Naive thymus-derived CD4-positive, alpha-beta T cell (primary cell): ENCODE data around the gene CCBE1. TPM values are rescaled to one million over a fixed set of nuclear protein-coding genes. Genes with fewer than 3 reads are reported as not detected.
"Not testable (repeated sequence)": the region's sequence is repeated elsewhere in the genome, so short reads cannot be mapped to it uniquely, and the experiment has no call there.

Experiments used
- ATAC-seq: fragments of 150-1000 bp; cut with Tn5 transposase; 2 replicates; pipeline ENCODE4 v1.10.0; 2021; ENCODE audit warnings: mild to moderate bottlenecking, moderate library complexity
- CTCF ChIA-PET: fragments of 350-600 bp; sonication (Branson Sonifier 250); formaldehyde crosslinking; loops from one replicate; lab custom pipeline; 2021; ENCODE audit warnings: antibody characterized with exemption; lab: Charles Lee
- POLR2A ChIA-PET: fragments of 350-600 bp; sonication (Branson Sonifier 250); formaldehyde crosslinking; loops from one replicate; lab custom pipeline; 2021; ENCODE audit warnings: antibody characterized with exemption, inconsistent platforms; lab: Charles Lee
- DNase-seq, 9 donors: peaks; one replicate each; pipeline versions ENCODE4 v3.0.0 to v3.0.0-alpha.2; 2020 to 2022; ENCODE audit warnings: mixed read lengths in 1 of 9
- H3K27ac ChIP-seq: one replicate; pipeline ENCODE4 v1.7.0; 2013; ENCODE audit warnings: mild to moderate bottlenecking, low read depth, low read length, moderate library complexity
- H3K27me3 ChIP-seq, 2 donors: one replicate each; pipeline ENCODE4 v1.7.0; 2013; ENCODE audit warnings: low read length in 2 of 2, mild to moderate bottlenecking in 2 of 2, moderate library complexity in 2 of 2; ENCODE audit not compliant: control insufficient read depth in 2 of 2, insufficient read depth in 2 of 2
- H3K36me3 ChIP-seq, 3 experiments: 1 replicate in 2 of 3; 2 replicates in 1 of 3; pipeline ENCODE4 v1.7.0; 2013; ENCODE audit warnings: low read length in 3 of 3, mild to moderate bottlenecking in 3 of 3, moderate library complexity in 1 of 3; ENCODE audit not compliant: insufficient read depth in 3 of 3, control insufficient read depth in 2 of 3
- H3K4me1 ChIP-seq, 2 donors: one replicate each; pipeline ENCODE4 v1.7.0; 2013; ENCODE audit warnings: low read length in 2 of 2, mild to moderate bottlenecking in 2 of 2, moderate library complexity in 1 of 2; ENCODE audit not compliant: control insufficient read depth in 2 of 2, insufficient read depth in 2 of 2
- H3K4me3 ChIP-seq: 2 replicates; pipeline ENCODE4 v1.7.0; 2013; ENCODE audit warnings: mild to moderate bottlenecking, low read length
- H3K9me3 ChIP-seq, 3 experiments: 1 replicate in 2 of 3; 2 replicates in 1 of 3; pipeline ENCODE4 v1.7.0; 2013; ENCODE audit warnings: low read length in 3 of 3; ENCODE audit not compliant: control insufficient read depth in 2 of 3
- H3K27ac Mint-ChIP-seq, 9 donors: one replicate each; pipeline ENCODE4 v1.8.0; 2020 to 2022; ENCODE audit warnings: mixed read lengths in 9 of 9, mild to moderate bottlenecking in 8 of 9, moderate library complexity in 5 of 9, inconsistent platforms in 2 of 9
- H3K27me3 Mint-ChIP-seq, 5 donors: one replicate each; pipeline ENCODE4 v1.8.0; 2021 to 2022; ENCODE audit warnings: mixed read lengths in 5 of 5, mild to moderate bottlenecking in 1 of 5
- H3K36me3 Mint-ChIP-seq, 5 donors: one replicate each; pipeline ENCODE4 v1.8.0; 2020 to 2022; ENCODE audit warnings: mixed read lengths in 5 of 5, mild to moderate bottlenecking in 3 of 5, inconsistent platforms in 1 of 5
- H3K4me1 Mint-ChIP-seq, 7 donors: one replicate each; pipeline ENCODE4 v1.8.0; 2020 to 2022; ENCODE audit warnings: mixed read lengths in 7 of 7, mild to moderate bottlenecking in 3 of 7, inconsistent platforms in 1 of 7
- H3K4me3 Mint-ChIP-seq, 10 donors: one replicate each; pipeline ENCODE4 v1.8.0; 2020 to 2022; ENCODE audit warnings: mild to moderate bottlenecking in 10 of 10, mixed read lengths in 10 of 10, moderate library complexity in 6 of 10, inconsistent platforms in 2 of 10
- H3K9me3 Mint-ChIP-seq, 11 donors: one replicate each; pipeline ENCODE4 v1.8.0; 2020 to 2022; ENCODE audit warnings: mixed read lengths in 11 of 11, mild to moderate bottlenecking in 4 of 11, inconsistent platforms in 1 of 11, moderate library complexity in 1 of 11
- intact Hi-C, 2 donors: fragments of 100-400 bp; cut with micrococcal nuclease; formaldehyde crosslinking; loops; one replicate each; pipeline ENCODE4 v1.15.1; 2023
- polyA plus RNA-seq, 2 donors: library from polyadenylated mRNA; unstranded; fragments of 300-500 nt; fragmentation: Illumina TruSeq; gene quantifications; one replicate each; pipeline ENCODE4 v1.2.3, GENCODE V29; 2021
- total RNA-seq, 6 experiments: library from RNA in 5 of 6; stranded (reverse) in 5 of 6; gene quantifications; 1 replicate in 5 of 6; 2 replicates in 1 of 6; pipeline ENCODE4 v1.2.3 and lab custom pipeline; 2021 to 2026

The CCBE1 gene
- total and polyA plus RNA-seq, 7 experiments from 2014 or later: not detected

DNA sequence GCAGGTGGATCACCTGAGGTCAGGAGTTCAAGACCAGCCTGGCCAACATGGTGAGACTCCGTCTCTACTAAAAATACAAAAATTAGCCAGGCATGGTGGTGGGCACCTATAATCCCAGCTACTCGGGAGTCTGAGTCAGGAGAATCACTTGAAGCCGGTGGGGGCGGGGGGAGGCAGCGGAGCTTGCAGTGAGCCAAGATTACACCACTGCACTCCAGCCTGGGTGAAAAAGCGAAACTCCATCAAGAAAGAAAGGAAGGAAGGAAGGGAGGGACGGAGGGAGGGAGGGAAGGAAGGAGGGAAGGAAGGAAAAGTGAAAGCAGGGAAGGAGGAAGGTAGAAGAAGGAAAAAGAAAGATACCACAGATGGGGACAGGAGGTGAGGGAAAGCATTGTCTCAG is 40.1 kb upstream of the CCBE1 start:
- H3K36me3 Mint-ChIP-seq, H3K9me3 ChIP-seq, H3K4me3 Mint-ChIP-seq, H3K36me3 ChIP-seq, H3K27me3 Mint-ChIP-seq, H3K27ac Mint-ChIP-seq, POLR2A ChIA-PET, CTCF ChIA-PET, intact Hi-C loops, H3K4me3 ChIP-seq, H3K4me1 ChIP-seq, H3K27me3 ChIP-seq, DNase-seq, ATAC-seq, H3K27ac ChIP-seq, H3K4me1 Mint-ChIP-seq: not testable (repeated sequence)
- H3K9me3 Mint-ChIP-seq: peaks cover 0 to 18% (median 7%) of the 10 kb centered on the region in 11 donors

DNA sequence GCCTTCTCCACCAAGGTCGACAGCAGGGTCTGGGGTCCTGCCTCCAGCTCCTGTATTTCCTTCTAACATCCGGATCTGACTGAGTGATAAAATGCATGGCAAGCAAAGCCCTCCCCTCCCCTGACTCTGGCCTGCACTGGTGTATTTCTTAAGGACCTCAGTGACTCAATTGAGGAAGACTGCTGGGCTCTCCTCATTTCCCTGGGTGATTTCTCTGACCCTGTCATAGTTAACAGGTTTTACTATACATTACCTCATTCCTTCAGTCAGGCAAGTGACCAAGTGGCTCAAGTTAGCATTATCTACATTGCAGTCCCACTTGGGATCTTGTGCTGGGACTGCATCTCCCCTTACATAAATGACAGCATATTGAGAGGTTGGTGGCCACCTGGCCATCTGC is 38.8 kb upstream of the CCBE1 start:
- H3K4me1 Mint-ChIP-seq: peaks cover 0 to under 1% (median 0%) of the 10 kb centered on the region in 7 donors
- no peak overlapping the region for H3K27ac Mint-ChIP-seq
- H3K4me3 Mint-ChIP-seq: no peak overlapping the region
- peaks cover 0 to 6% (median 0%) of the 10 kb centered on the region in 5 donors for H3K36me3 Mint-ChIP-seq
- H3K27ac ChIP-seq: no peak overlapping the region
- peaks cover 0 to 18% (median 7%) of the 10 kb centered on the region in 11 donors for H3K9me3 Mint-ChIP-seq
- H3K4me1 ChIP-seq: no peaks in the 10 kb centered on the region
- no peak overlapping the region for H3K4me3 ChIP-seq
- CTCF ChIA-PET: no interaction called here
- ATAC-seq (no peak), DNase-seq (no peak)
- intact Hi-C loops: no loop called here
- H3K27me3 Mint-ChIP-seq: peaks cover 0 to 11% (median 5%) of the 10 kb centered on the region in 5 donors
- no peaks in the 10 kb centered on the region for H3K27me3 ChIP-seq
- no peaks in the 10 kb centered on the region for H3K36me3 ChIP-seq
- POLR2A ChIA-PET: no interaction called here
- no peaks in the 10 kb centered on the region for H3K9me3 ChIP-seq

DNA sequence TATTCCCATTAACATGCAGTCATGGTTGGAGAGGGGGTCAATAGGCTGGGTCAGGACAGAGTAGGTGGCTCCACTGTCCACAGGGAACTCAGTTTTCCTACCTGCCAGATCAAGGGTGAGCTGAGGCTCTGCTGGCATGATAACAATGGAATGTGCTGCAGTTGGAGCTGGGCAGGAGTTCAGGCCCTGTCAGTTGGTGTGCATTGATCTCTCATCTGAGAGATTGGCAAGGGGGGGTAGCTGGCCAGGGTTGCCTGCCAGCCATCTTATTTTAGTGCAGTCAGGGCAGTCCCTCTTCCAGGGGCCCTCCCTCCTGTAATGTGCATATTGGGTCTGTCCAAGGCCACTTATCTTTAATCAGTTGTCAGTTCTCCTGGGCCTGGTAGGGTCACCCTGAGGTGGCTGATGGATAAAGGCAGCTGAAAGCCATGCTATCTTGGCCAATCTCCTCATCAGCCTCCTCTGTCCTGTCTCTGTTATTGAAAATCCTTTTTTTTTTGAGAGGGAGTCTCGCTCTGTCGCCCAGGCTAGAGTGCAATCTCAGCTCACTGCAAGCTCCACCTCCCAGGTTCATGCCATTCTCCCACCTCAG is 38.1 kb upstream of the CCBE1 start:
- no peaks in the 10 kb centered on the region for H3K9me3 ChIP-seq
- ChIA-PET POLR2A (no interaction called here), CTCF (no interaction called here)
- H3K4me3 ChIP-seq: no peak overlapping the region
- peaks cover 0 to 18% (median 7%) of the 10 kb centered on the region in 11 donors for H3K9me3 Mint-ChIP-seq
- H3K27me3 ChIP-seq: no peaks in the 10 kb centered on the region
- H3K36me3 ChIP-seq: no peaks in the 10 kb centered on the region
- H3K4me1 Mint-ChIP-seq: peaks cover 0 to 2% (median 0%) of the 10 kb centered on the region in 7 donors
- ATAC-seq (no peak), DNase-seq (no peak)
- peaks cover 0 to 12% (median 5%) of the 10 kb centered on the region in 5 donors for H3K27me3 Mint-ChIP-seq
- H3K27ac Mint-ChIP-seq: no peak overlapping the region
- no peaks in the 10 kb centered on the region for H3K4me1 ChIP-seq
- no peak overlapping the region for H3K4me3 Mint-ChIP-seq
- H3K36me3 Mint-ChIP-seq: peaks cover 0 to 6% (median 0%) of the 10 kb centered on the region in 5 donors
- H3K27ac ChIP-seq: no peak overlapping the region
- intact Hi-C loops: no loop called here

DNA sequence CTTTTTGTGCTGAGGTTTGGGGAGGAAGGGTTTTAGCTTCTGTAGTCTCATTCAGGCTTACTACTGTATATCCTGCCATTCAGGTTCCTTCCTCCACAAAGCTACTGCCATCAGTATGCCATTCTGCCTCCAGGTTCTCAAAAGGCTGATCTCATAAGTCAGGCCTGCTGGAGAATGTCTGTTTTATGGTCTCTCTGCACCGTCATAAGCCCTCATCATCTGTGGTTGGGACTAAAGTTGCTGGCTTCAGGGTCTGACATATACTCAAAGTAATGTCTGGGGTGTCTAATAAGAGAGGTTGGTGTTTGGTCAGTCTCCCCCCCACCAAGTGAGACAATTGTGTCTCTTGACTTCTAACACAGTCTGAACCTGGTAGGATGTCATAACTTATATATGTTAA is 36.2 kb upstream of the CCBE1 start:
- Mint-ChIP-seq H3K27ac (no peak overlapping the region), H3K4me3 (no peak overlapping the region), H3K27me3 (peaks cover 0 to 12% (median 5%) of the 10 kb centered on the region in 5 donors), H3K36me3 (no peaks in the 10 kb centered on the region), H3K9me3 (peaks cover 0 to 2% (median 0%) of the 10 kb centered on the region in 11 donors), H3K4me1 (peaks cover 0 to 2% (median 0%) of the 10 kb centered on the region in 7 donors)
- intact Hi-C loops: no loop called here
- DNase-seq (no peak), ATAC-seq (no peak)
- Histone ChIP-seq H3K9me3 (no peaks in the 10 kb centered on the region), H3K4me1 (no peaks in the 10 kb centered on the region), H3K27ac (no peak overlapping the region), H3K4me3 (no peak overlapping the region), H3K27me3 (no peaks in the 10 kb centered on the region), H3K36me3 (no peaks in the 10 kb centered on the region)
- CTCF ChIA-PET: no interaction called here
- POLR2A ChIA-PET: no interaction called here

- ATAC-seq (no peak), DNase-seq (no peak)
- H3K4me3 ChIP-seq: no peak overlapping the region
- Mint-ChIP-seq H3K36me3 (no peaks in the 10 kb centered on the region), H3K4me1 (peaks cover 0 to 2% (median 0%) of the 10 kb centered on the region in 7 donors), H3K27me3 (peaks cover 0 to 12% (median 5%) of the 10 kb centered on the region in 5 donors), H3K27ac (no peak overlapping the region), H3K4me3 (no peak overlapping the region), H3K9me3 (no peaks in the 10 kb centered on the region)
- H3K27me3 ChIP-seq: no peaks in the 10 kb centered on the region
- no peaks in the 10 kb centered on the region for H3K4me1 ChIP-seq
- intact Hi-C loops: no loop called here
- H3K36me3 ChIP-seq: no peaks in the 10 kb centered on the region
- CTCF ChIA-PET: no interaction called here
- no peak overlapping the region for H3K27ac ChIP-seq
- no peaks in the 10 kb centered on the region for H3K9me3 ChIP-seq
- POLR2A ChIA-PET: no interaction called here
These were observed 33.7 kb upstream of the CCBE1 start for GRCh38 chr18:59730896-59731295.

GRCh38 chr18:59729781-59730180 is 32.6 kb upstream of the CCBE1 start:
- Mint-ChIP-seq H3K4me3 (no peak overlapping the region), H3K4me1 (peaks cover 0 to 2% (median 0%) of the 10 kb centered on the region in 7 donors), H3K9me3 (no peaks in the 10 kb centered on the region), H3K36me3 (no peaks in the 10 kb centered on the region), H3K27me3 (peaks cover 0 to 12% (median 5%) of the 10 kb centered on the region in 5 donors), H3K27ac (no peak overlapping the region)
- DNase-seq (no peak), ATAC-seq (no peak)
- H3K27ac ChIP-seq: no peak overlapping the region
- H3K4me1 ChIP-seq: no peaks in the 10 kb centered on the region
- ChIA-PET POLR2A (no interaction called here), CTCF (no interaction called here)
- no peaks in the 10 kb centered on the region for H3K9me3 ChIP-seq
- H3K36me3 ChIP-seq: no peaks in the 10 kb centered on the region
- intact Hi-C loops: no loop called here
- H3K4me3 ChIP-seq: no peak overlapping the region
- no peaks in the 10 kb centered on the region for H3K27me3 ChIP-seq

GRCh38 chr18:59728816-59729215 is 31.6 kb upstream of the CCBE1 start:
- H3K27ac Mint-ChIP-seq: no peak overlapping the region
- H3K4me1 Mint-ChIP-seq: peaks cover 0 to 2% (median 0%) of the 10 kb centered on the region in 7 donors
- Histone ChIP-seq H3K4me3 (no peak overlapping the region), H3K36me3 (no peaks in the 10 kb centered on the region), H3K9me3 (no peaks in the 10 kb centered on the region), H3K4me1 (no peaks in the 10 kb centered on the region), H3K27me3 (no peaks in the 10 kb centered on the region), H3K27ac (no peak overlapping the region)
- CTCF ChIA-PET: no interaction called here
- POLR2A ChIA-PET: no interaction called here
- peaks cover 0 to 9% (median 5%) of the 10 kb centered on the region in 5 donors for H3K27me3 Mint-ChIP-seq
- intact Hi-C loops: no loop called here
- H3K4me3 Mint-ChIP-seq: no peak overlapping the region
- ATAC-seq (no peak), DNase-seq (no peak)
- H3K9me3 Mint-ChIP-seq: peaks cover 0 to 5% (median 0%) of the 10 kb centered on the region in 11 donors
- H3K36me3 Mint-ChIP-seq: no peaks in the 10 kb centered on the region
